Measurements from ENCODE around the gene LY6G6F. TPM values are rescaled to one million over a fixed set of nuclear protein-coding genes. Genes with fewer than 3 reads are reported as not detected.

The LY6G6F gene
- polyA plus RNA-seq, 6 donors from 2014 or later = 0.60 to 1.8 (median 0.75) TPM; not detected in 3

DNA sequence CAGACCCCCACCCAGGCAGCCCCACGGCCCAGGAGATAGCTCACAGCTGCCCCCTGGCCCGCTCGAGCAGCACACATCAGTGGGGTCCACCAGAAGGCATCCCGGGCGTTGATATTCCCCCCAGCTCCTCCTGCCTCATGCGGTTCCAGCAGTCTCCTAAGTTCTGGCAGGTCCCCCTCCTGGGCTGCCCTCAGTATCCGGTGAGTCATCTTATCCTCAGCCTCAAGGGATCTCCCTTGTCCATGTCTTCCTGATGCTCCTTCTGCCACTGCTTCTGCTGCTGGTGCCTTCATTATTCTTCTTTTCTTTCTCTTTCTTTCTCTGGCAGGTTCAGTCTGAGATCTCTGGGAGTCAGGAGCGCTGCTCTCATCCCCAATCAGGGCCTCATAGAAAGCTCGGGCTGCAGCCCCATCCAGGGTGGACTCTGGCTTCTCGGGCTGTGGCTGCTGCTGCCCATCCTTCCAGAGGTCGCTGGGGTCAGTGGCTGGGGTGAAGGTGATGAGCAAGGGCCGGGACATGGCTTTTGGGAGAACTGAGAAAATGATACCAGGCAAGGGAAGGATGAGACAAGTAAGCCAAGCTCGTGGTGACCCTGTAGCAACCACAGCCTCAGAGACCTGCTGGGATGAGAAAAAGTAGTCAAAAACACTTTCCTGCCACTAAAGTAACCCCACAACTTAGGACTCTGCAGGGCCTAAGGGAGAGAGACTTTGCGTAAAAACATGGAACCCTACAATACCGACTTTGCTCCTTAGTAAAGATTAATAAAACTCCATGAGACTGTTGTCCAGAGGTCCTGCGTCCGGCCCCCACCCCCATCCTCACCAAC is 42.5 kb upstream of the LY6G6F start:
- Mint-ChIP-seq H3K4me3 (peak overlapping the region; percentile 94 to 99 (median 97)), H3K27me3 (no peaks in the 10 kb centered on the region), H3K4me1 (peaks cover 57 to 88% (median 71%) of the 10 kb centered on the region in 3 donors), H3K36me3 (peaks cover 4 to 26% of the 10 kb centered on the region in 2 donors), H3K9me3 (no peaks in the 10 kb centered on the region), H3K27ac (peak overlapping the region; percentile 96 to 99 (median 99))
- ATAC-seq (ENCODE audit: low read depth in 2 of 2) = no peak
- DNase-seq = no peak

DNA sequence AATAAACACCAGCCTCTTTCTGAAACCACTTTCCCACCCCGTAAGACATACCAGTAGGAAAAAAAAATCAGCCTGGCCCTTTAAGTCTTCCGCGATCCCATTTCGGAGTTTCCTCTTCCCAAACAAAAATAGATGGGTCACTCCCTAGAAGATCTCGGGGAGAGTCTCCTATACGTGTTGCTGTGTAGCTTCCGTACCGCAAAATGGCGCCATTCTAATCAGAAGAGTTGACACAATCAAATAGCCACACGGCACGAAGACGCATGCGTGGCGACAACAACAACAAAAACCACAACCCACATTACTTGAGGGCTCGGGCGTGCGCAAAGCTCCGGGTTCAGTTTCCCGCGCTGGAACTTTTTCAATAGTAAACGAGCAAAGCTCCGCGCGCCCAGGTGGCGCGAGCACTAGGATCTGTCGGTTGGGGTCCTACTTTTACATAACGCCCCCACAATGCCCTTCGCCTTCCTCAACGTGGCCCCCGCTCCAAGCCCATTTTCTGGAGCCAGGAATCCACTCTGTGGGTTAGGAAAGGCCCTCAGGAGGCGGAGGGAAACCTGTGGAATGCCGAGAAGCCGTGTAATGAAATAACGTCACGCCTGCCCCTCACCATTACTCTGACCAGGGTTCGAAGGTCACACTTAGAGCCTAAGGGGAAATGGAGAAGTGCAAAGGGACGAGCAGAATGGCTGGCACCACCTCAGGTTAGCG is 41.7 kb upstream of the LY6G6F start, which contains the start of gene GPANK1:
Gene GPANK1, minus strand, starts transcription at position 208 of the 711 bp plus-strand sequence. CDS start 519 bp downstream, outside the sequence.
- peak within 1 kb of the TSS; percentile 94 to 99 (median 97) for H3K4me3 Mint-ChIP-seq

DNA sequence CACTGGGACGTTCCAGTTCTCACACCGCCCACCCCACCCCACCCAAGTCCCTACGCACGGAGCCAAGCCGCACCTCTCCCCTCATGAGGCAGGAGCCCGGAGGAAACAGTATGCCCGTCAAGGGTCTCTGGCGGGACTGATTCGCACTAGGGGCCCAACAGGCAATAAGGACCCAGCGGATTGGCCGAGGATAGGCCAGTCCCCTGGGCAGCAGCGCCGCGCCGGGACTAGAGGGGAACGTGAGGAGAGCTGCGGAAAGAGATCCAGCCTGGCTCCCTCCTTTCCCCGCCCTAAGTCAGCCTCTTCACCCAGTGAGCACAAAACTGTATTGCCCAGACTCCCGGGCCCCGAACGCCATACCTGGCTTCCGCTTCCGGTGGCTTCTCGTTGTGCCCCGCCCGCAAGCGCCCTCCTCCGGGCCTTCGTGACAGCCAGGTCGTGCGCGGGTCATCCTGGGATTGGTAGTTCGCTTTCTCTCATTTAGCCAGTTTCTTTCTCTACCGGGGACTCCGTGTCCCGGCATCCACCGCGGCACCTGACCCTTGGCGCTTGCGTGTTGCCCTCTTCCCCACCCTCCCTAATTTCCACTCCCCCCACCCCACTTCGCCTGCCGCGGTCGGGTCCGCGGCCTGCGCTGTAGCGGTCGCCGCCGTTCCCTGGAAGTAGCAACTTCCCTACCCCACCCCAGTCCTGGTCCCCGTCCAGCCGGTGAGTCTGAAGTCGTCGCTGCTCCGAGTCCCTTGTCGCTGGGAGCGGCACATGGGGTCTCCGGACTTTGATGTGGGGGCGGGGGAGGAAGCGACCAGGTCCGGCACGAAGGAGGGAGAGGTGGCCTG is 40.9 kb upstream of the LY6G6F start, which contains the start of gene CSNK2B:
Gene CSNK2B, plus strand, starts transcription at position 580 of the 836 bp plus-strand sequence. CDS start 752 bp downstream, outside the sequence.
- H3K4me1 Mint-ChIP-seq = peaks cover 48 to 81% (median 62%) of the 10 kb centered on the region in 3 donors
- peak; percentile 97 for DNase-seq
- peaks cover 4 to 26% of the 10 kb centered on the region in 2 donors for H3K36me3 Mint-ChIP-seq

More for the DNA sequence above, 41.7 kb upstream of the LY6G6F start, which contains the start of gene GPANK1:
- ATAC-seq (ENCODE audit: low read depth in 2 of 2) (peak; percentile 27 to 36), DNase-seq (peak; percentile 78)
- H3K27ac Mint-ChIP-seq = peak within 1 kb of the TSS; percentile 96 to 99 (median 99)
- H3K9me3 Mint-ChIP-seq = no peaks in the 10 kb centered on the region
- H3K36me3 Mint-ChIP-seq = peaks cover 4 to 26% of the 10 kb centered on the region in 2 donors
- peaks cover 51 to 84% (median 63%) of the 10 kb centered on the region in 3 donors for H3K4me1 Mint-ChIP-seq
- no peaks in the 10 kb centered on the region for H3K27me3 Mint-ChIP-seq

DNA sequence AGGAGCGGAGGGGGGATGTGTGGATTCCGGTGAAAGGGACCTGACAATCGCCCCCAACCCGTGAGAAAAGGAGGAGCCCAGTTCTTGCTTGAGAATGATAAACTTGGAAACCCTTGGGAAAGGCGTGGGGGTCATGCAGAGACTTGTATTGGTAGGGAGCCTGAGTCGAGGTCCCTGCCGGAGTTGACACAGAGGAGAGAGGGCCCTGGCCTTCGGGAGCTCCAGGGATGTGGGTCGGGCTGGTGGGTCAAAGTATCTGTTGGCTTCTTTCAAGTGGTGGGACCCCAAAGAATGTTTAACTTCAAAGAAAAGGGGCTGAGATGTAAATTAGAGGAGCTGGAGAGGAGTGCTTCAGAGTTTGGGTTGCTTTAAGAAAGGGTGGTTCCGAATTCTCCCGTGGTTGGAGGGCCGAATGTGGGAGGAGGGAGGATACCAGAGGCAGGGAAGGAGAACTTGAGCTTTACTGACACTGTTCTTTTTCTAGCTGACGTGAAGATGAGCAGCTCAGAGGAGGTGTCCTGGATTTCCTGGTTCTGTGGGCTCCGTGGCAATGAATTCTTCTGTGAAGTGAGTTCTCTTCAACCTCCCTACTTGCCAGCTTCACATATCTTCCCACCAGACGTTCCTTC is 40.2 kb upstream of the LY6G6F start:
- Mint-ChIP-seq H3K36me3 (peaks cover 4 to 26% of the 10 kb centered on the region in 2 donors), H3K4me3 (peak overlapping the region; percentile 94 to 99 (median 97)), H3K4me1 (peaks cover 45 to 73% (median 55%) of the 10 kb centered on the region in 3 donors), H3K9me3 (no peaks in the 10 kb centered on the region), H3K27ac (peak overlapping the region; percentile 21 to 99 (median 99)), H3K27me3 (no peaks in the 10 kb centered on the region)
- DNase-seq (no peak), ATAC-seq (ENCODE audit: low read depth in 2 of 2) (no peak)

More for the DNA sequence above, 40.9 kb upstream of the LY6G6F start, which contains the start of gene CSNK2B:
- H3K27ac Mint-ChIP-seq = peak within 1 kb of the TSS; percentile 96 to 99 (median 99)
- peak; percentile 80 to 81 for ATAC-seq (ENCODE audit: low read depth in 2 of 2)
- peak within 1 kb of the TSS; percentile 94 to 99 (median 97) for H3K4me3 Mint-ChIP-seq
- no peaks in the 10 kb centered on the region for H3K27me3 Mint-ChIP-seq
- no peaks in the 10 kb centered on the region for H3K9me3 Mint-ChIP-seq

DNA sequence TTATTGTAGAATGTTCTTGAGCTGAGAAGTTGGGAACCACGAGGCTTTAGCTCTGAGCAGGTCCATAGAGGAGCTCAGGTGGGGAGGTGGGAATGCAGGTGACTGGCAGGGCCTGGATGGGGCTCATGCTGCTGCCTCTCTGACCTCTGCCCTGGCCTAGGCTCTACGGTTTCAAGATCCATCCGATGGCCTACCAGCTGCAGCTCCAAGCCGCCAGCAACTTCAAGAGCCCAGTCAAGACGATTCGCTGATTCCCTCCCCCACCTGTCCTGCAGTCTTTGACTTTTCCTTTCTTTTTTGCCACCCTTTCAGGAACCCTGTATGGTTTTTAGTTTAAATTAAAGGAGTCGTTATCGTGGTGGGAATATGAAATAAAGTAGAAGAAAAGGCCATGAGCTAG is 37.0 kb upstream of the LY6G6F start, which contains the start of gene LY6G5B:
Gene LY6G5B, plus strand, starts transcription at position 301 of the 400 bp plus-strand sequence. CDS start 975 bp downstream, outside the sequence.
- Mint-ChIP-seq H3K27ac (peak within 1 kb of the TSS in 2 of 6 donors; percentile 38 to 84), H3K4me1 (peaks cover 24 to 44% (median 32%) of the 10 kb centered on the region in 3 donors), H3K9me3 (no peaks in the 10 kb centered on the region), H3K4me3 (peak within 1 kb of the TSS in 2 of 8 donors; percentile 47 to 52), H3K27me3 (no peaks in the 10 kb centered on the region), H3K36me3 (peaks cover 4 to 17% of the 10 kb centered on the region in 2 donors)
- DNase-seq = no peak
- ATAC-seq (ENCODE audit: low read depth in 2 of 2) = no peak

DNA sequence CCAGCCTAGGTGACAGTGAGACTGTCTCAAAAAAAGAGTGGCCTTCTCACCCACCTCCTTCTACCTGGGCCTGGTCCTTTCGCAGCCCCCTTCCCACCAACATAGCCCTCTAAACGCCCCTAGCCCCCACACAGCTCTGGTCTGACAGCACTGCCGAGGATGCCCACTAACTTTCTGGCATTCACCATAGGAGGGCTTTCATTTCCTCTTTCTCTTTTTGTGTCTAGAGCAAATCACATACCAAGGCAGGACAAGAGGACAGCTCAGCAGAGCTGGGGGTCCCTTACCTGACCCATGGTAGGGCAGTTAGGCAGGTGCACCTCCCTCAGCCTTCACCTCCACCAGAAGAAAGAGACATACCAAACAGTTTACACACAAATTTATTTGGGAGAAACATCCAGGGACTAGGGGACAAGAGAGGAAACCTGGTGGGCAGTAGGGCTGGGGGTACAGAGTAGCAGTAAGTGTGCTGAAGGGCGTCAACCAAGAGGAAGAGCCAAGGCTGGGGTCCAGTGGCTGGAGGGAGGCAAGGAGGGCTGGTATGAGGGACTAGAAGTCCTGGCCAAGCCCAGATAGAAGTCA is 30.3 kb upstream of the LY6G6F start:
- peak; percentile 52 to 61 for ATAC-seq (ENCODE audit: low read depth in 2 of 2)
- Mint-ChIP-seq H3K36me3 (peaks cover 0 to 8% of the 10 kb centered on the region in 2 donors), H3K27me3 (no peaks in the 10 kb centered on the region), H3K4me1 (peaks cover 34 to 35% (median 34%) of the 10 kb centered on the region in 3 donors), H3K4me3 (no peak overlapping the region), H3K27ac (peak overlapping the region in 5 of 6 donors; percentile 4 to 92 (median 29)), H3K9me3 (no peaks in the 10 kb centered on the region)
- no peak for DNase-seq

DNA sequence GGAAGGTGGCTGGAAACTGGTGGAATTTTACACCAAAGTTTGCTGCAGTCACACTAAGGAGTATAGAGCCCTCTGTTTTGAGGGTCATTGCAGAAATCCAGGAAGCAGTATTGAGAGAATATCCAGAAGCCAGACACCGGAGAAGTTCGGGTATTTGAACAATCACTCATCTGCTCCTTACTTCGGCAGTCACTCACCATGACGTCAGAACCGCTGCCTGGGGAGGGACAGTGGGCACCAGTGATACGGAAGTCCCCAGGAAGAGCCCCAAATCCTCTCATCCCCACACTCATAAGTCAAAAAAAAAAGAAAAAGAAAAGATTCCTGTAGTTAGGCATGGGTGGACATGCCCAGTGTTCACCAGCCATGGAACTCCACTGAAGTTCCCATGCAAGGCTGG is 29.8 kb upstream of the LY6G6F start:
- H3K9me3 Mint-ChIP-seq = no peaks in the 10 kb centered on the region
- peaks cover 0 to 8% of the 10 kb centered on the region in 2 donors for H3K36me3 Mint-ChIP-seq
- DNase-seq = no peak
- H3K27me3 Mint-ChIP-seq = no peaks in the 10 kb centered on the region
- ATAC-seq (ENCODE audit: low read depth in 2 of 2) = no peak
- H3K4me3 Mint-ChIP-seq = no peak overlapping the region
- H3K27ac Mint-ChIP-seq = peak overlapping the region in 3 of 6 donors; percentile 4 to 70 (median 29)
- peaks cover 37 to 39% (median 37%) of the 10 kb centered on the region in 3 donors for H3K4me1 Mint-ChIP-seq

DNA sequence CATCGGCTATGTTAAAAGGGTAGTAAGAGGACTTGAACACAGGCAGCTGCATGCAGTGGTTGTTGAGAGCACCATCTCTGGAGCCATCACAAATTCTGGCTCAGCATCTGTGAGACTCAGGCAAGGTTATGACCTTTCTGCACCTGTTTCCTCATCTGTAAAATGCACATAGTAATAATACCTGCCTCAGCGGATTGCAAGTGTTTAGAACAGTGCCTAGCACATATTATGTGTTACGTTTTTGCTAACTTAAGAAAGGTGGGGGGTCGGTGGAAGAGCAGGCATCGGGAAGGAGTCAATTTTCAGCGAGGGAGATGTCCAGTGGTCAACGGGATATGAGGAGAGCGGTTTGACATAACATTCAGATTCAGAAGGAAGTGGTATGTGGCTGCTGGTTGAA is 28.7 kb upstream of the LY6G6F start:
- H3K4me3 Mint-ChIP-seq = peak overlapping the region in 1 of 8 donors; percentile 29
- H3K27me3 Mint-ChIP-seq = no peaks in the 10 kb centered on the region
- H3K4me1 Mint-ChIP-seq = peaks cover 37 to 49% (median 37%) of the 10 kb centered on the region in 3 donors
- no peak for ATAC-seq (ENCODE audit: low read depth in 2 of 2)
- H3K27ac Mint-ChIP-seq = peak overlapping the region in 2 of 6 donors; percentile 6 to 90
- H3K36me3 Mint-ChIP-seq = peaks cover 0 to 6% of the 10 kb centered on the region in 2 donors
- no peak for DNase-seq
- H3K9me3 Mint-ChIP-seq = no peaks in the 10 kb centered on the region

DNA sequence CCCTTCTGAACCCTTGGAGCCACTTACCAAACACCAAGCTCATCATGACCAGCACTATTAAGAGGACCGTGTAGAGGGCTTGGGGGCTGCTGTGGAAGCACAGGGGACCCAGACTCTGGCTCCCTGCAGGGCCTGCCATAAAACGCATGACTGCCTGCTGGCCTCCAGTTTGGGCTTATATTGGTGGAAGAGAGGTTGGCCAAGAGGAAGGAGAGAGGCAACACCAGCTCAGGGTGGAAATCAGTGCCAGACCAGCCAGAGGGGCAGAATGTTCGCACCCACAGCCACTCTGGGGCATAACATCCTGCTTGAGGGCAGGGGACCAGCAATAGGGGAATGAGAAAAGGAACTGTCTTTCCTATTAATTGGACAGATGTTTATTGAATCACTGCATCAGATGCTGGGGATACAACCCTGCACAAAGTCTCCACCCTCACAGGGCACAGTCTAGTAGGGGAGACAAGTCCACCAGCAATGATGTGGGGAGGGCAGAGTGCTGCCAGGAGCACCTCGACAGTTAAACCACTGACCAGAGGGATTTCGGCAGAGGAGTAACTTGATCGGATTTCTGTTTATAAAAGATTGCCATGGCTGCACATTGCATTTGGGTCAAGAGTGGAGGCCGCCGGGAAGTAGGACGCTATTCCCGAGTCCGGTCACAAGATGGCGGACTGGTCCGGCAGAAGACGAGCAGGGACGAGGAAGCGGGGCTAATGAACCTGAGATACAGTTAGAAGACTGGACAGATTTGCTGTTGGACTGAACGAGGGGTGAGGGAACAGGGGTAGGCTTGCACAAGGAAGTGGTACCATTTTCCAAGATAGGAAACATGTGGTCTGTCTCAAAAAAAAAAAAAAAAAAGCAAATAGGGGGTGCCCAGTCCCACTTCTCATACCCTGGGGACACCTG is 26.2 kb upstream of the LY6G6F start, which contains the start of gene LY6G5C:
Gene LY6G5C, minus strand, starts transcription at position 842 of the 909 bp plus-strand sequence. Its CDS starts 694 bp downstream, at position 148.
- Mint-ChIP-seq H3K4me1 (peaks cover 37 to 56% (median 45%) of the 10 kb centered on the region in 3 donors), H3K36me3 (no peaks in the 10 kb centered on the region), H3K27me3 (no peaks in the 10 kb centered on the region), H3K4me3 (peak within 1 kb of the TSS; percentile 72 to 90 (median 85)), H3K27ac (peak within 1 kb of the TSS; percentile 16 to 97 (median 87)), H3K9me3 (no peaks in the 10 kb centered on the region)
- DNase-seq (peak; percentile 51), ATAC-seq (ENCODE audit: low read depth in 2 of 2) (peak; percentile 63 to 67)

DNA sequence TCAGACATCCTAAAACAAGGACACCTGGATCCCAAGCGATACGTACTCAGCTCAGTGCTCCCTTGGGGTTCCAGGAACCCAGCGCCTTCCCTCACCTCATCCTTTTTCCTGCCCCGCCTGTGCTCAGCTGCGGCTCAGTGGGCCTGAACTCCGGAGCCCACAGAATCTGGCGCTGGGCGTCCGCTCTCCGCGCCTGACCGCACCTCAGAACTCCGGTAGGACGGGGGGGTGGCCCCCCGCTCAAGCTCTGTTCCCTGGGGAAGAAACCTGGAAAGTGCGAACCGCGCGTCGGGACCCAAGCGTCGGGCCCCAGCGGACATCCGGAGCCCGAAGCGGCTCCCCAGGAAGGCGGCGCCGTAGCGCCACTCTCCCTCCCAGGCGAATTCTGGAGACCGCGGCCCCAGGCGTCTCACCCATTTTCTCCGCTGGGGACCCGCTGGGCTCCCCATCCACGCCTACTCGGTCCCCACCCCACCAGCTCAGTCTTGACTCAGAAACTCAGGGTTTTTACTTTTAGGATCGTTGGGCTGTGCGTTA is 25.5 kb upstream of the LY6G6F start:
- Mint-ChIP-seq H3K27ac (peak overlapping the region in 5 of 6 donors; percentile 16 to 86 (median 73)), H3K4me3 (peak overlapping the region; percentile 72 to 90 (median 85)), H3K9me3 (no peaks in the 10 kb centered on the region), H3K4me1 (peaks cover 36 to 49% (median 42%) of the 10 kb centered on the region in 3 donors), H3K27me3 (no peaks in the 10 kb centered on the region), H3K36me3 (peaks cover 0 to 3% of the 10 kb centered on the region in 2 donors)
- peak; percentile 61 to 64 for ATAC-seq (ENCODE audit: low read depth in 2 of 2)
- peak; percentile 29 for DNase-seq
